MV-4-11 (cell line): ENCODE results near the gene EPHB2.
"Not testable (repeated sequence)": the region's sequence is repeated elsewhere in the genome, so short reads cannot be mapped to it uniquely, and the experiment has no call there.

ENCODE experiments used
- DNase-seq: peaks from one replicate; lab custom pipeline; 2025; lab: John Stamatoyannopoulos, UW

EPHB2 gene

DNA sequence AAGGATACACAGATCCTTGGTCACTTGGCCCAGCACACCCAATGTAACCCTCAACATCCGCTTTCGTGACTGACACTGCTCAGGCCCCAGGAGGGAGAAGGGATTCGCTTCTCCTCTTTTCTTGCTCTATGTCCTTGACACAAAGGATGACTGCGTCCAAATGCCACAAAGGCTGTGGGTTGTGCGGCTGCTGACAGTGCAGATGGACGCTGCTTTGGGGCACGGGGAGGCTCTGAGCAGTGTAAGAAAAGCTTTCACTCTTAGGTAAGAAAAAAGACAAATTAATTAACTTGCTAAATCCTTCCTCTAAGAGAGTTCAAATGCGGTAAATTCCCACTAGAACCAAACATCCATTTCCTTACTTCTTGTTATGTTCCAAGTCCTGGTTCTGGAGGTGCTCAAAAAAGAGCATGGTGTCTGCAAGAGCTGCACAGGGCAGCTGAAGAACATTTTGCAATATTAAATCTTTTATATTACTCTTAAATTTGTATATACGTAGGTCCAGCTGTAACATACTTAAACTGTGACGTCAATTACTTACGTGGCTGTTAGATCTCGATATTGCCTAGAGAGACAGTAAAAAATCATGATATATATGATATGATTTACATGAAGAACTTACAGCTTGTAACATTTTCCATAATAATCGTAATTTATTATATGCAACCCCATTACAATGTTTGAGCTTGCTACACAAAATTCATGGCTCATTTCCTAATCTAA lies 19.4 kb upstream of the EPHB2 start:
- peak; percentile 50 for DNase-seq

DNA sequence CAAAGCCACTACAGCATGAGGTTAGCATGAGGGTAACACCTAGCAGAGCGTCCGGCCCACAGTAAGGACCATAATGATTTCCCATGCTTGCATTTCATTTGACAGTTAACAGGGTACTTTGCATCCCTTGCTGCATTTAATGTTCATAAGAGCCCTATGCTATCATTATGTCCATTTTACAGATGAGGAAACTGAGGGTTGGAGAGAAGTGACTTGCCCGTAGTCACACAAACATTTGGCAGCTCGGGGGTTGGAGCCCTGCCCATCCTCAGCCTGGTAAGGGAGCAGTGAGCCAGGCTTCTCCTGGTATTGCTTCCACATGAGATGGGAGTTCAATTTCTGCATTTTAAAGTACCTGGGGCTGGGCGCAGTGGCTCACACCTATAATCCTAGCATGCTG lies 16.5 kb upstream of the EPHB2 start:
- no peak for DNase-seq

DNA sequence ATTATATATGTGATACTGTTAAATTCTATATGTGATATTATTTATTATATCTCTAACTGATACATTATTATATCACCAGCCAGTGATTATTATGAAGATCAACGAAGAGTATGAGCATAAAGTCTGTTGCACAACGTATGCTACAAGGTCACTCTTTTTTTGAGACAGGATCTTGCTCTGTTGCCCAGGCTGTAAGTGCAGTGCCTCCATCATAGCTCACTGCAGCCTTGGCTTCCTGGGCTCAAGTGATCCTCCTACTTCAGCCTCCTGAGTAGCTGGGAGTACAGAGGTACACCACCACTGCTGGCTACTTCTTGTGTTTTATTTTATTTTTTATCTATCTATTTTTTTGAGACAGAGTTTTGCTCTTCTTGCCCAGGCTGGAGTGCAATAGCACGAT lies 14.0 kb upstream of the EPHB2 start:
- DNase-seq = no peak

DNA sequence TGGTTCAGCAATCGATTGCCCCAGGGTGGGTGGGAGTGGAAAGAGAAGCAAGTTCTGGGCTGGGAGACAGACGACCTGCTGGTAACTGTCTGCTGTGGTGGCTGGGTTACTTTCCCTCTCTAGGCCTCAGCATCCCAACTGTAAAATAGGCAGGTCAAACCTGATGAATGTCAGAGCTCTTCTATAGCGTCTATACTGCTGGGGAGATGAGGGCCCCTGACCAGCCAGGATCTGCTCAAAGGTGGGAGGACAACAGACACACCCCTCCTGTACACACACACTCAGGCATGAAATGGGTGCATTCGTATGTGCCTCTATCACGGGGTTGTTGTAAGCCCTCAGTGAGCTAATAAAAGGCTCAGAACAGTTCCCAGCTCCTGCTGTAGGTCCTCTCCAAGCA lies 12.7 kb upstream of the EPHB2 start:
- no peak for DNase-seq

DNA sequence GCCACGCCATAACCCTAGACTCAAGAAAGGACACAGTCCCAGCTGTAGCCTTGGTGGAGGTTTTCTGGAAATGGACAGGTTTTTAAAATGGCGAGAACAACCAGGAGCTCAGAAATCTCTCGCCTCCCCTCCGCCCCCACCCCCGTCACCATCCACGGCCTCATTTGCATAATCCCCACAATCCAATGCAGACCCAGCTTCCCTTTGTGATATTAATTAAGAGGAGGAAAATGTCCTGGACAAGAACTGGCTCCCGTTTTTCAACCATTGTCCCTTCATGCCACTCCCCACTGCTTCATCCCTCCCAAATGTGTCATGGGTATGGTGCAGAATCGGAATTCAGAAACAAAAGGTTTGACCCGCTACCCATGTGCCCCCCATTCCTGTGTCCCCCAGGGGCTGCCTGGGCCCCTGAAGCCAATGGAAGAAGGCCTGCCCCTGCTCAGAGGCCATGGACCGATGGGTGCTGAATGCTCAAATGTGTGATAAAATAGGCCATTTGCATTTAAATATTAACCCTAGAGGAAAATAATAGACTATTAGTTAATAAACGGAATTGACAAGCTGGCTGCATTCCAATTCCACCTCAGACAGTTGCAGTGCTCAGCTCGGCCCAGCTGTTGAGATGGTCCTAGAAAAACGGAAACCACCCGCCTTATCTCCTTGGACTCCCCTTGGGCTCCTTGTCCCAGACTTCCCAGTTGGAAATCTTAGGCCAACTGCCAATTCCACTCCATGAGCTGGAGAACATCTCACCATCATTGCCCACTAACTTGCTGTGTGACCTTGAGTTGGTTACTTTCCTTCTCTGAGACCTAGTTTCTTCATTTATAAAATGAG lies 10.7 kb upstream of the EPHB2 start:
- DNase-seq = no peak

DNA sequence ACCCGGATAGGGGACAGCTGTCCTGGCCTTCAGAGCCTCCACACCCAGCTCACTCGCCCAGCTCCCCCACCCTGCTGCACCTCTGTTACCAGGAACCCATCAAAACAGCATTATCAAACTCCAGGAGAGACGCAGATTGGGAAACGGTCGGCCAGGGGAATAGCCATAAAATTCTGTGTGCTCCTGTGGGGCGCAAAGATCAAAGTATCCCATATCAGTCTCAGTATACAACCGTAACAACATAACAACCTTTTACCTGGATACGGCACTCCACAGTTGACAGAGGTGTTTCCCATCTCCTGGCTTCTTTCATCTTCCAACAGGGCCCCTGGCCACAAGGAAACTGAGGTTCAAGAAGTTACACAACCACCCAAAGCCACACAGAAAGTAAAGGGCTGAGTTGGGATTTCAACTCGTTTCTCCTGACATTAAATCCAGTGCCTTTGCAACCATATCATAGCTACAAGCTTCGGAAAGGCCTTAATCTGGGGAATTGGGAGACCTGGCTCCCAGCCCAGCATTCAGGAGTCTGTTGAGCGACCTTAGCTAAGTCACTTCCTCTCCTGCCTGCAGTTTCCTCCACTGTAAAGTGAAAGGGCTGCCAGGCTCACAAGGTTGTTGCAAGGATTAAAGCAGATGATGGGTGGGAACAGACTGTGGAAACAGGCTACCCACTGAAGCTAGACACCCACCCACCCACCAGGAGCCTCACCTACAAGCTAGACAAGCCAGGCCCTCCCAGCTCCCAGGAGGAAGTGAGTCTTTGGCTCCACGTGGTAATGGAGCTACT lies 8.1 kb upstream of the EPHB2 start:
- DNase-seq = no peak

DNA sequence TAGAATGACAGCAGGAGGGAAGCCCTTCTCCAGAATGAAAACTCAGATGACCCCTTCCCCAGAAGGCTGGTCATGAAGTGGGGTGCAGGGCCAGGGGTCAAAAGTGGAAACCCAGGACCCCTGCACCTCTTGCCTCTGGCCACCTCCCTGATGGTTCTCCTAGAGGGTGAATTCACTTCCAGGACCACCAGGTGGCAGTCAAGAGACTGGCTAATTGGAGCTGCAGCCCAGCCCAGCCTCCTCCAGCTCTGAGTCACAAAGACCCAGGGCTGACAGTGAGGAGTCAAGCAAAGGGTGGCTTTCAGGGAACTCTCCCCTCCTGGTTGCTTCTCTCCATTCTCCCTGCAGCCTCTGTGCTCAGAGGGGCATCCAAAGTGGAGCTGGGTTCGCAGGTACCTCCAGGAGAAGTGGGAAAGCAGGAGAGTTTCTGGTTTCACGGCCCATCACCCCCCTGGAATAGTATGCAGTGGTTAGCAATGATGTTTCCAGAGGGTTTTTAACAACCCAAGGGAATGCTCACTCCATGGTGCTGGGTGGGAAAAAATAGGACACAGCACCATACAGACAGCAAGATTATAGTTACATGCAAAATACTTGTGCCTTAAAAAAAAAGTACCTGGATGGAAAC lies 6.1 kb upstream of the EPHB2 start:
- DNase-seq = peak; percentile 74

DNA sequence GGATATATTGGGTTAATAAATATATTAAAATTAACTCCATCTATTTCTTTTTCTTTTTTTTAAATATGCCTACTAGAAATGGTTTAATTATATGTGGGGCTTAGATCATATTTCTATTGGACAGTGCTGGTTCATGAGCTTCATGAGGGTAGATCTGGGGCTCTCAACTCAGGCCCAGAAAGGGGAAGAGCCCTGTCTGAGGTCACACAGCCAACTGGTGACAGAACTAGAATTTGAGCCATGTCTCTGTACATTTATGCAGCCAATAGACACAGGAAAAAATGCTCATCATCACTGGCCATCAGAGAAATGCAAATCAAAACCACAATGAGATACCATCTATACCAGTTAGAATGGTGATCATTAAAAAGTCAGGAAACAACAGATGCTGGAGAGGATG lies 5.1 kb upstream of the EPHB2 start:
- no peak for DNase-seq

DNA sequence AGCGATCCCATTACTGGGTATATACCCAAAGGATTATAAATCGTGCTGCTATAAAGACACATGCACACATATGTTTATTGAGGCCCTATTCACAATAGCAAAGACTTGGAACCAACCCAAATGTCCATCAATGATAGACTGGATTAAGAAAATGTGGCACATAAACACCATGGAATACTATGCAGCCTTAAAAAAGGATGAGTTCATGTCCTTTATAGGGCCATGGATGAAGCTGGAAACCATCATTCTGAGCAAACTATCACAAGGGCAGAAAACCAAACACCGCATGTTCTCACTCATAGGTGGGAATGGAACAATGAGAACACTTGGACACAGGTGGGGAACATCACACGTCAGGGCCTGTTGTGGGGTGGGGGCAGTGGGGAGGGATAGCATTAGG lies 4.5 kb upstream of the EPHB2 start:
- not testable (repeated sequence) for DNase-seq

DNA sequence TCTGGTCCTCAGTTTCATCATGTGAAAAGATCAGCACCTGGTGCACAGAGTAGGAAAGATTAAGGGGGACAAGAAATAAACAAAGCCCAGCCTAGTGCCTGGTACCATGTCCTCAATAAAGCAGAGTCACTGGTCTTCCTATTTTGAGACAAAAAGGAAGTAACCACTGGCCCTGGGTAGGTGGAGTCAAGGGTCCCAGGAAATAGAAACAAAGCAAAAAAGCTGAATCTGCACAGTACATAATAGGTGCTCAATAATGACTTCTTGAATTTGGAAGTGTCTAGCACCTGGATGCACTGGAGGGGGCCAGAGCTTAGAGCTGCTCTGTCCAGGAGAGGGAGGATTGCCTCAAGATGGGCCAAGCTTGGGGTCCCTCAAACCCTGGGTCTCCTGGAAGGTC lies 1.9 kb upstream of the EPHB2 start:
- no peak for DNase-seq

DNA sequence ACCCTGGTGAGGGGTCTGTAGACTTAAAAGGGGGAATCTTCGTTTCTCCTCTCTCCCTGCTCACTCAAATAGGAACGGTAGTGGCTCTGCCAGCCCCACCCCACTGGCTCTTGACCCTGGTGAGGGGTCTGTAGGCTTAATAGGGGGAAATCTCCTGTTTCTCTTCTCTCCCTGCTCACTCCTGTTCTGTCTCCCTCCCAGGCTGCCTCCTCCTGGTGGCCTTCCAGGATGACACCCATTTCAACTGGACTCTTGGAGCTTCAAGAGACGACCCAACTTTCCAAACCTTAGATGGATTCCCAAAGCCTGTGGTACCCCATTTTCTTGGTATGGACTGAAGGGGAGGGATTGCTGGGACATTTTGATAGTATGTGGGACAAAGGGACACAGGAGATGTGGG lies 1.4 kb upstream of the EPHB2 start:
- no peak for DNase-seq

DNA sequence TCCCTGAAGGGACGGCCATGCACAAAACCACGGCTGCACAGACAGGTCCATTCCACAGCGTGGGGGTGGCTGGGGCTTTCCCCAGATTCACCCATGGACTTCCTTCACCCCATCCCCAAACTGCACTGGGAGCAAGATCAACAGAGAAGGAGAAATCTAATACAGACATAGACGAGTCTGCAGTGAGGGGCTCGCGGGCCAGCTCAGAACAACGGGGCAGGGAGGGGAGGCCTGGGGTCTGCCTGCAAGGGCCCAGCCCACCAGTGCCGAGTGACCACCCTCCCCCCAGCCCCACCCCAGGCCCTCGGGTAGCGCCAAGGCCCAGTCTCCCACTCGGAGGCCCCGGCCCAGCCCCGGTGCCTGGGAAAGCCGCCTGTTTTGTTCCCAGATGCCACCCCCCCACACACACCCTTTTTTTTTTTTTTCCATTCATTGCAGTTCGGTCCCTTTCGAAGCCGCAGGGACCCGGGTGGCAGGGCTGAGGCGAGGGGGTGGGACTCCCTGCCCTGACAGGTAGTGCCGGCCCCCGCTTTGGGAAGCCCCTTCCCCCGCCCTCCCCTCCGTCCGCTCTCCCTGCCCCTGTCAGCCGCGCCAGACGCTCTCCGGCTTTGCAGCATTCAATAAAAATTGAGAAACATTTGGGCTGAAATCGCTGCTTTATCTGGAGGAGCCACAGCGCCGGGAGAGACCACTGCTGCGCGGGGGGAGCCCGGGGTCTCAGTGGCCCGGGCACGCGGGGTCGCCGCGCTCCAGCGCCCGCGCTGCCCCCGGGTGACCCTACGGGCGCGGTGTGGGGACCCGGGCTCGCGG lies 543 bp upstream of the EPHB2 start:
- DNase-seq = peak; percentile 11

DNA sequence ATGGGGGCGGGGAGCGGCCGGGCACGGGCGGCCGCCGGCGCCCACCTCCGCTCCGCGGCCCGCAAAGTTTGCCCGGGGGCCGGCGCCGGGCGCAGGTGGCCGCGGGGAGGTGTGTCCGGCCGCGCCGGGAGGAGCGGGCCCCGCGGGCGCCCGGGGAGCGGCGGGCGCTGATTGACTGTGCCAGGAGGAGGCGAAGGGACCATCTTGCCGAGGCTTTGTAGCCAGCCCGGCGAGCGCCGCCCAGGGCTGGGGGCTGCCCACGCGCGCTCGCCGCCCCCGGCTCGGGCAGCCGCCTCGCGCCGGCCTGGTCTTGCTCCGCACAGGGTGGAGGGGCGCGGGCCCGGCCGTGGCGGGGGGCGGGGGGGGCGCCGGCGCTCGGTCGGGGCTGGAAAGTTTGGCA lies 432 bp downstream of the EPHB2 start:
- DNase-seq = no peak

DNA sequence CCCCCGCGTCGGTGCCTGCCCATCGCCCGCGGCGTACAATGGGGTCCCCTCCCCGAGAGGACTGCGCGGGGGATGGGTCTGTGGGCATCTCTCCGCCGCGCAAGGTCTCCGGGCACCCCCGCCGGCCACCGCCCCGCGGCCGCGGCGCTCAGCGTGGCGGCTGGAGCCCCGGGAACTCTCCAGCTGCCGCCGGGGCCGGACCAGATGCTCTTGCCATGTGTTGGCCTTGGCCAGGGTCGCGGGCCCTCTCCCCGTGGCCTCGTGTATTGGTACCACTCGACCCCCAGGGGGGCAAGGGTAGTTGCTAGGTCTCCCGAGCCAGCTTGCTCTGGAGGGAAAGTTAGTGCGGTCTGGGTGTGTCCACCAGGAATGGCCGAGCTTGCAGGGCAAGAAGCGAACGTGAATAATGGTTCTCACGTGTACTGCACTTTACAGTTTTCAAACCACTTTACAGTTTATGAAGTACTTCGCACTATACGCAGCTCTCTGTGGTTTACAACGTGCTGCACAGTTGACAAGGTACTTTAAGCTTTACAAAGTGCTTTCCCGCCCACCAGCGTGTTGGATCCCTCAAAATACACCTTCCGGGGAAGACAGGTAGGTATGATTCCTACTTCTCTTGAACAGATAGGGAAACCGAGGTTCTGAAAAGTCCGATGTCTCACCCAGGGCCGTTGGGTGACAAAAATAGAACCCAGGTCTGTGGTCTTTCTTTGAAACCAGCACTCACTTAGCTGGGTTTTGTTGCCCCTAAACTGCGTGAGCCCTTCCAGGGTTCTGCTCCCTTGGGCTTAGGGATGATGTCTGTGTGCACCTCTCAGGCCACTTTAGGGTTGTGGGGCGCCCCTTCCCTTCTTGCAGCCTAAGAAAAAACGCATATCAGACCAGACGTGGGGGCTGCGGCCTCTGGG lies 1.2 kb downstream of the EPHB2 start:
- no peak for DNase-seq

DNA sequence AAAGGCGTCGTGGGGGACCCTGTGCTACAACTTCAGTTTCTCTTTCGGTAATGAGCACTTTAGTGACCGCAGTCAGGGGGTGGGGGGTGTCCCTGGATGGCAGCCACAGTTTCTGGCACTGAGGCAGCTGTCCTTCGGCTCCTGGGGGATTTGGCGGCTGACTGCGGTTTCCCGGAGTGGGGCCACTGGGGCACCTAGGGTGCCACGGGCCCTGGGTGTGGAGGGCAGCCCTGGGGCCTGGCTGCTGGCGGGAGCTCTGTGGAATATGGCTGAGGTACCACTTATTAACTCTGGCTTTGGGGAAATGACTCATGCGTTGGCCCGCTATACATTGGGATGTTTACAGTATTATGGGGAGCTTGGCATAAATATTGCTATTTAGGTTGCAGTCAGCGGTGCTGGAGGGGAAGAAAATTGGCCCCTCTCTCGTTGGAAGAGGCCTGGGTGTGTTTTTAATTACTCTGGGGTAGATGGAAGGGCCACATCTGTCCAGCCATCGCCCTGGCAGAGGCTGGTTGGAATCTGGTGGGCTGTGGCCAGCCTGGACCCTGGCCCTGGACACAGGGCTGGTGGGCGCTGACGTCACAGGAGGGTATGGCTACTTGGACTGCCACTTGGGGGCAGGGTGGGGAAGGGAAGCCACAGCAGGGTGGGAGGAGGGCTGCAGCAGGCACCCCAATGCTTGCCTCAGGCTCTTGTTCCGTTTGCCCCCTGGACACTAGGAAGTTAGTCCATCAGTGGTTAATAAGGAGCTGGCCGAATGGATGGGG lies 2.0 kb downstream of the EPHB2 start:
- DNase-seq = no peak

DNA sequence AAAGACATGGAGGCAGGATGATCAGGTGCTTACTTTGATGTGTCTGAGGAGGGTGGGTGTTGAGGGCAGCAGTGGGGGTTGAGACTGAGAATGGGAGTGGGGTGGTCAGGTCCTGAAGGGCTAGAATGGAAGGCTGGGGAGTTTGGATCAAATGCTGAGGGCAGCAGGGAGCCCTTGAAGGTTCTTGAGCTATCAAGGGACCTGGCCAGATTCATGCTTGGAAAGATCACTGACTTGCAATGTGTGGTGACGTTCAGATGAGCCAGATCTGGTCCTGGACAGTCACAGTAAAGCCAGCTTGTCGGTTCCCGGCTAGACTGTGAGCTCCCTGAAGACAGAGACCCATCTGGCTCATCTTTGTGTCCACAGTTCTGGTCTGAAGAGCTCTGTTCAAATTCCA lies 3.8 kb downstream of the EPHB2 start:
- DNase-seq = no peak

DNA sequence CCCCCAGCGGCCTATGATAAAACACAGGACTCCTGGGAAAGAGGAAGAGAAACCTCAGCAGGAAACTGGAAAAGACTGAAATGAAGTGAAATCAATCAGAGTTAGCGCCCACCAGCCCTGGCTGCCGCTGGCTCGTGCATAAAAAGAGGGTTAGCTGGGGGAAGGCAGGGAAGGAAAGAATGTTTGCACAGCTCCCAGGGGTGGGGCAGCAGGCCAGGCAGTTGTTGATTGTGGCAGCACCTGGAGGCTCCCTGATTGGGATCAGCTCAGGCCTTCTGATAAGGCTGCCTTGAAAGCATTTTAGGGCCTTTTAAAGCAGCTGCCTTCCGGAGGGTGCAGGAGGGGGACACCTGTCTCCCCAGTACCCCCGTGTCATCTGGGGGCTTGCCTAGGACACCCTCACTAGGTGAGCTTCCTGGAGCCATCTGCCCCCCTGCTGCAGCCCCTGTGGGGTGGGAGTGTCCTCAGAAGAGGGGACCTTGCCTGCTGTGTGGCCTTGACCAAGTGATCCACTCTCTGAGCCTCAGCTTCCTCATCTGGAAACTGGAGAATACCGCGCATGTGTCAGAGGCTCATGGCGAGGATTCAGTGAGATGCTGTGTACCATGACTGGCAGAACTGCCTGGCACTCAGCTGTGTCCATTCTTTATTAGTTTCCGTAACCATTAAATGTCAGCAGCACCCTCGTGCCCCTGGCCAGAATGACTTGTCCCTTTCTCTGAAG lies 6.6 kb downstream of the EPHB2 start:
- peak; percentile 44 for DNase-seq

DNA sequence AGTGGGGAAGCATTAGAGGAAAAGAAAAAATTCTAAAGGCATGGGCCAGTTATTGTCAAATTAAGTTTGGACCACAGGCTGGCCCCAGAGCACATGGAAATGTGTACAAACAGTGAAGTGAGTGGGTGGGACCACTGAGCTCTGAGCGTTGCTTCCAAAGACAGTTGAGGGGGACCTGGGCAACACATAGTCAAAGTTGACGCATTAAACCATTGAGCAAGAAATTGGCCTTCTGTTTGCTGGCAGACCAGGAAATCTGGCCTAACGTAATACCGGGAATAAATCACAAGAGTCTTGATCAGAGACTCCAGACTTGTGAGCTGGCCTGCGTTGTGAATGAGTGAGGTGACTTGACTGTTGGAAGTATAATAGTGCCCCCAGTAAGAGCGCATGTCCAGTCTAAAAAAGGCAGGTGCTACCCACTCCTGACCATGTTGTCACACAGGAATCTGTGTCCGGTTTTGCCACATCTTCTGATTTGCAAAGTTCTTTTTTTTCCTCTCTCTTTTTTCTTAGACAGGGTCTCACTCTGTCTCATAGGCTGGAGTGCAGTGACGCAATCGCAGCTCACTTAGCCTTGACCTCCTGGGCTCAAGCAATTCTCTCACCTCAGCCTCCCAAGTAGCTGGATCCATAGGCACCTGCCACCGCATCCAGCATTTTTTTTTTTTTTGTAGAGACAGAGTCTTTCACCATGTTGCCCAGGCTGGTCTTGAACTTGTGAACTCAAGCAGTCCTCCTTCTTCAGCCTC lies 10.7 kb downstream of the EPHB2 start:
- no peak for DNase-seq
